ENCODE data around the gene RIMKLA. TPM values are rescaled to one million over a fixed set of nuclear protein-coding genes. Genes with fewer than 3 reads are reported as not detected.

RIMKLA gene
- total and polyA plus RNA-seq, 10 of the 15 experiments (the other 5 are each of a cell fraction or from before 2014, with no cell fraction given), result 0.01 to 0.52 (median 0.08) TPM

- TF ChIP-seq, protein P1, sequence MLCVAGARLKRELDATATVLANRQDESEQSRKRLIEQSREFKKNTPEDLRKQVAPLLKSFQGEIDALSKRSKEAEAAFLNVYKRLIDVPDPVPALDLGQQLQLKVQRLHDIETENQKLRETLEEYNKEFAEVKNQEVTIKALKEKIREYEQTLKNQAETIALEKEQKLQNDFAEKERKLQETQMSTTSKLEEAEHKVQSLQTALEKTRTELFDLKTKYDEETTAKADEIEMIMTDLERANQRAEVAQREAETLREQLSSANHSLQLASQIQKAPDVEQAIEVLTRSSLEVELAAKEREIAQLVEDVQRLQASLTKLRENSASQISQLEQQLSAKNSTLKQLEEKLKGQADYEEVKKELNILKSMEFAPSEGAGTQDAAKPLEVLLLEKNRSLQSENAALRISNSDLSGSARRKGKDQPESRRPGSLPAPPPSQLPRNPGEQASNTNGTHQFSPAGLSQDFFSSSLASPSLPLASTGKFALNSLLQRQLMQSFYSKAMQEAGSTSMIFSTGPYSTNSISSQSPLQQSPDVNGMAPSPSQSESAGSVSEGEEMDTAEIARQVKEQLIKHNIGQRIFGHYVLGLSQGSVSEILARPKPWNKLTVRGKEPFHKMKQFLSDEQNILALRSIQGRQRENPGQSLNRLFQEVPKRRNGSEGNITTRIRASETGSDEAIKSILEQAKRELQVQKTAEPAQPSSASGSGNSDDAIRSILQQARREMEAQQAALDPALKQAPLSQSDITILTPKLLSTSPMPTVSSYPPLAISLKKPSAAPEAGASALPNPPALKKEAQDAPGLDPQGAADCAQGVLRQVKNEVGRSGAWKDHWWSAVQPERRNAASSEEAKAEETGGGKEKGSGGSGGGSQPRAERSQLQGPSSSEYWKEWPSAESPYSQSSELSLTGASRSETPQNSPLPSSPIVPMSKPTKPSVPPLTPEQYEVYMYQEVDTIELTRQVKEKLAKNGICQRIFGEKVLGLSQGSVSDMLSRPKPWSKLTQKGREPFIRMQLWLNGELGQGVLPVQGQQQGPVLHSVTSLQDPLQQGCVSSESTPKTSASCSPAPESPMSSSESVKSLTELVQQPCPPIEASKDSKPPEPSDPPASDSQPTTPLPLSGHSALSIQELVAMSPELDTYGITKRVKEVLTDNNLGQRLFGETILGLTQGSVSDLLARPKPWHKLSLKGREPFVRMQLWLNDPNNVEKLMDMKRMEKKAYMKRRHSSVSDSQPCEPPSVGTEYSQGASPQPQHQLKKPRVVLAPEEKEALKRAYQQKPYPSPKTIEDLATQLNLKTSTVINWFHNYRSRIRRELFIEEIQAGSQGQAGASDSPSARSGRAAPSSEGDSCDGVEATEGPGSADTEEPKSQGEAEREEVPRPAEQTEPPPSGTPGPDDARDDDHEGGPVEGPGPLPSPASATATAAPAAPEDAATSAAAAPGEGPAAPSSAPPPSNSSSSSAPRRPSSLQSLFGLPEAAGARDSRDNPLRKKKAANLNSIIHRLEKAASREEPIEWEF (IDR thresholded peaks at IDR 0.05; ENCODE audit: insufficient replicate concordance, low read depth, low read length), result no peak
- no peak for TF ChIP-seq MYB (IDR thresholded peaks at IDR 0.05; ENCODE audit: borderline replicate concordance, low read depth, low read length)
- 0 out of 2 replicates have a peak, but pooled peaks have one; percentile 24 for TF ChIP-seq MTA2 (IDR thresholded peaks at IDR 0.05; ENCODE audit: low read depth)
- TF ChIP-seq NR2C2 (IDR thresholded peaks at IDR 0.05; ENCODE audit: borderline replicate concordance, control insufficient read depth, insufficient read length, low read depth), result no peak
- no peak for TF ChIP-seq FOS (IDR thresholded peaks at IDR 0.05; ENCODE audit: borderline replicate concordance, extremely low read depth, insufficient read length)
- no peak for TF ChIP-seq SMC3 (IDR thresholded peaks at IDR 0.05; ENCODE audit: borderline replicate concordance, low read length)
- TF ChIP-seq CHD4 (IDR thresholded peaks at IDR 0.05), result no peak
- no peak for TF ChIP-seq SUZ12 (IDR thresholded peaks at IDR 0.05; ENCODE audit: unreplicated experiment)
- no peak for TF ChIP-seq STAT3 (IDR thresholded peaks at IDR 0.05; ENCODE audit: low read depth, low read length)
- 0 out of 2 replicates have a peak, but pooled peaks have one; percentile 33 for TF ChIP-seq FOXK2 (IDR thresholded peaks at IDR 0.05)
- peak; percentile 34; the same call in 1 of the 2 replicates for TF ChIP-seq IKZF1 (conservative IDR thresholded peaks at IDR 0.05)
- no peak for TF ChIP-seq RELA (IDR thresholded peaks at IDR 0.05; ENCODE audit: borderline replicate concordance, partially characterized antibody)
- TF ChIP-seq NFYB (IDR thresholded peaks at IDR 0.05; ENCODE audit: insufficient read depth, low read depth, low read length), result no peak
- TF ChIP-seq, protein P2, sequence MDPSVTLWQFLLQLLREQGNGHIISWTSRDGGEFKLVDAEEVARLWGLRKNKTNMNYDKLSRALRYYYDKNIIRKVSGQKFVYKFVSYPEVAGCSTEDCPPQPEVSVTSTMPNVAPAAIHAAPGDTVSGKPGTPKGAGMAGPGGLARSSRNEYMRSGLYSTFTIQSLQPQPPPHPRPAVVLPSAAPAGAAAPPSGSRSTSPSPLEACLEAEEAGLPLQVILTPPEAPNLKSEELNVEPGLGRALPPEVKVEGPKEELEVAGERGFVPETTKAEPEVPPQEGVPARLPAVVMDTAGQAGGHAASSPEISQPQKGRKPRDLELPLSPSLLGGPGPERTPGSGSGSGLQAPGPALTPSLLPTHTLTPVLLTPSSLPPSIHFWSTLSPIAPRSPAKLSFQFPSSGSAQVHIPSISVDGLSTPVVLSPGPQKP (IDR thresholded peaks at IDR 0.05; ENCODE audit: low read depth, low read length), result no peak
- no peak for TF ChIP-seq POLR2A (IDR thresholded peaks at IDR 0.05; ENCODE audit: low read depth, low read length)
- TF ChIP-seq MEF2B (IDR thresholded peaks at IDR 0.05; ENCODE audit: partially characterized antibody, poor library complexity, severe bottlenecking), result peak; percentile 25
- peak; percentile 21 to 28; a peak in 2 of 4 replicates for TF ChIP-seq IKZF2 (IDR thresholded peaks at IDR 0.05)
- peak in 1 of 2 experiments; percentile 29; a peak in 1 of 4 replicates for TF ChIP-seq BHLHE40 (IDR thresholded peaks at IDR 0.05; ENCODE audit: borderline replicate concordance in 1 of 2, low read depth in 2 of 2, low read length in 1 of 2)
- TF ChIP-seq, protein P3, sequence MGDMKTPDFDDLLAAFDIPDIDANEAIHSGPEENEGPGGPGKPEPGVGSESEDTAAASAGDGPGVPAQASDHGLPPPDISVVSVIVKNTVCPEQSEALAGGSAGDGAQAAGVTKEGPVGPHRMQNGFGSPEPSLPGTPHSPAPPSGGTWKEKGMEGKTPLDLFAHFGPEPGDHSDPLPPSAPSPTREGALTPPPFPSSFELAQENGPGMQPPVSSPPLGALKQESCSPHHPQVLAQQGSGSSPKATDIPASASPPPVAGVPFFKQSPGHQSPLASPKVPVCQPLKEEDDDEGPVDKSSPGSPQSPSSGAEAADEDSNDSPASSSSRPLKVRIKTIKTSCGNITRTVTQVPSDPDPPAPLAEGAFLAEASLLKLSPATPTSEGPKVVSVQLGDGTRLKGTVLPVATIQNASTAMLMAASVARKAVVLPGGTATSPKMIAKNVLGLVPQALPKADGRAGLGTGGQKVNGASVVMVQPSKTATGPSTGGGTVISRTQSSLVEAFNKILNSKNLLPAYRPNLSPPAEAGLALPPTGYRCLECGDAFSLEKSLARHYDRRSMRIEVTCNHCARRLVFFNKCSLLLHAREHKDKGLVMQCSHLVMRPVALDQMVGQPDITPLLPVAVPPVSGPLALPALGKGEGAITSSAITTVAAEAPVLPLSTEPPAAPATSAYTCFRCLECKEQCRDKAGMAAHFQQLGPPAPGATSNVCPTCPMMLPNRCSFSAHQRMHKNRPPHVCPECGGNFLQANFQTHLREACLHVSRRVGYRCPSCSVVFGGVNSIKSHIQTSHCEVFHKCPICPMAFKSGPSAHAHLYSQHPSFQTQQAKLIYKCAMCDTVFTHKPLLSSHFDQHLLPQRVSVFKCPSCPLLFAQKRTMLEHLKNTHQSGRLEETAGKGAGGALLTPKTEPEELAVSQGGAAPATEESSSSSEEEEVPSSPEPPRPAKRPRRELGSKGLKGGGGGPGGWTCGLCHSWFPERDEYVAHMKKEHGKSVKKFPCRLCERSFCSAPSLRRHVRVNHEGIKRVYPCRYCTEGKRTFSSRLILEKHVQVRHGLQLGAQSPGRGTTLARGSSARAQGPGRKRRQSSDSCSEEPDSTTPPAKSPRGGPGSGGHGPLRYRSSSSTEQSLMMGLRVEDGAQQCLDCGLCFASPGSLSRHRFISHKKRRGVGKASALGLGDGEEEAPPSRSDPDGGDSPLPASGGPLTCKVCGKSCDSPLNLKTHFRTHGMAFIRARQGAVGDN (IDR thresholded peaks at IDR 0.05), result no peak
Measured at GRCh38 chr1:42430286-42431135, 49.9 kb downstream of the RIMKLA start (continued).

All from GM12878 (cell line).